Right lung (tissue), 5 donors: ENCODE results near the gene SEZ6L. TPM values are rescaled to one million over a fixed set of nuclear protein-coding genes. Genes with fewer than 3 reads are reported as not detected.
A peak's percentile ranks its signal among the peaks of the same experiment; 100 is the strongest.
"Not testable (repeated sequence)": the region's sequence is repeated elsewhere in the genome, so short reads cannot be mapped to it uniquely, and the experiment has no call there.

Source experiments
- DNase-seq, 2 donors: peaks; one replicate each; pipeline ENCODE4 v3.0.0-alpha.2; 2013
- polyA plus RNA-seq, 5 donors: library from polyadenylated mRNA; unstranded; fragments of 120-200 nt; gene quantifications; one replicate each; pipeline versions ENCODE4 v1.2.1 to v1.2.3, GENCODE V29; 2013; ENCODE audit warnings: inconsistent platforms in 1 of 5, low replicate concordance in 1 of 5; ENCODE audit not compliant: insufficient read length in 5 of 5, insufficient read depth in 1 of 5

The SEZ6L gene
- polyA plus RNA-seq, 5 donors, result 0.50 to 0.84 (median 0.58) TPM

GRCh38 chr22:26380072-26380830, 211.0 kb downstream of the SEZ6L start:
- no peak for DNase-seq

GRCh38 chr22:26382782-26383181, 213.5 kb downstream of the SEZ6L start:
- DNase-seq, result no peak

DNA sequence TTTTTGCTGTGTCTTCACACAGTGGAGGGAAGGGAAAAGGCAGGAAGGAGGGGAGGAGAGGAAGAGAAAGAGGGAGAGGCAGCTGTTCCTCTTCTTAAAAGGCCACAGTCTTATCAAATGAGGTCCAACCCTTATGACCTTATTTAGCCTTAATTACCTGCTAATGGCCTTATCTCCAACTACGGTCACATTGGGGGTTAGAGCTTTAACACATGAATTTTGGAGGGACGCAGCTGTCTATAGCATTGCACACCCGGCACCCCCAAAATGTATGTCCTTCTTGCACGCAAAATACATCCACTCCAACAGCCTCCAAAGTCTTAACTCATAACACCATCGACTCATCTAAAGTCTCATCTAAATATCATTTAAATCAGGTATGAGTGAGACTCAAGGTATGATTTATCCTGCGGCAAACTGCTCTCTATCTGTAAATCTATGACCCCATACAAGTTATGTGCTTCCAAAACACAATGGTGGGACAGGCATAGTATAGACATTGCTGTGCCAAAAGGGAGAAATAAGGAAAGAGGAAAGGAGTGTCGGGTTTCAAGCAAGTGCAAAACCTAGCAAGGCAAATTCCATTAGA, 214.8 kb downstream of the SEZ6L start:
- DNase-seq, result no peak

DNA sequence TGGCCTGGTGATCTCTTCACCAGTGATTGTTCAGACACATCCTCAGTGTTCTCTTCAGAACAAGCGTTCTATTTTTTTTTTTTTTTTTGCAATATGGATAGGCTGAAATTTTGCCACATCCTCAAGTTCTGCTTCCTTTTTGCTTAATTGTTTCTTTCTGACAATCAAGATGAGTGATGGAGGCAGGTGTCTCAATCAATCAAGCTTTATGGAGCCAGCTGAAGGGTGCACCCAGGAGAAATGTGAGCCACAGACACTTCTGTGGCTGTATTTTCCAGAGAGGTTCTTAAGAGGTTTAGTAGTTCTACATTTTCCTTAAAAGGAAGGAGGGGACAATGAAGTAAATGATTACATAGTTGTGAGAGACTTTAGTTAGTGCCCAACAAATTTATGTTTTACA, 215.9 kb downstream of the SEZ6L start:
- DNase-seq, result no peak

DNA sequence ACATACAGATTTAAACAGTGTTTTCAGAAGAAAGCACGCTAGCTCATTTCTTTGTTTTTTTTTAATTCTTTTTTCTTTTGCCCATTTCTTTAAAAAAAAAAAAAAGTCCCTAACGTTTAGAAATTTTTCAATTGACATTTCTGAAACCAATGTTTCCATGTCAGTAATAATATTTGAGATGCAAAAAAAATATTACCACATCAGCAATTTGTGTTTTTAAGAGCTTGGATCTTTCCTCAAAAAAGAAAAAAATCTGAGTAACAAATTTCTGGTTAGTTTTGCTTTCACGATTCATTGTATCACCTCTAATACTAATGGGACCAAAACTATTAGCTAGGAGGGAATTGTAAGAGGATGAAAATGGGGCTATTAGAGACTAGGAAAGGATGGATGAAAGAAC, 219.9 kb downstream of the SEZ6L start:
- DNase-seq, result no peak

GRCh38 chr22:26391091-26391490, 221.8 kb downstream of the SEZ6L start:
- no peak for DNase-seq

- no peak for DNase-seq
Observed at GRCh38 chr22:26391623-26392022, 222.4 kb downstream of the SEZ6L start.

GRCh38 chr22:26393929-26394328, 224.7 kb downstream of the SEZ6L start:
- DNase-seq, result no peak

DNA sequence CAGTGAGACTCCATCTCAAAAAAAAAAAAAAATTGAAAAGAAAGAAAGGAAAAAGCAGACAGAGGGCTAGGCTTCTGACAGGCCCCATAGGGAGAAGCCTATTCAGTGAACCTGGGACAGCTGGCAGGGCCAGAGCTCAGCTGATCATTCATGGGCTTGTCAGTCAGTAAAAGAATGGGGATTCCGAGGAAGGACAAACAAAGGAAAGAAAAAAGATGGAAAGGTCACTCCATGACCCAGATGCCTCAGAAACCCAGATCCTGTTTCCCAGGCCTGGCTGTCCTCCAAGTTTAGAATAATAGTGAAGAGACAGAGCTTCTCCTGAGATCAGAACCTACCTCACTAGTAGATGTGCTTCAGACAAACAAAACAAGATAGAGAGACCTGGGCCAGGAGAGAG, 225.5 kb downstream of the SEZ6L start:
- no peak for DNase-seq

DNA sequence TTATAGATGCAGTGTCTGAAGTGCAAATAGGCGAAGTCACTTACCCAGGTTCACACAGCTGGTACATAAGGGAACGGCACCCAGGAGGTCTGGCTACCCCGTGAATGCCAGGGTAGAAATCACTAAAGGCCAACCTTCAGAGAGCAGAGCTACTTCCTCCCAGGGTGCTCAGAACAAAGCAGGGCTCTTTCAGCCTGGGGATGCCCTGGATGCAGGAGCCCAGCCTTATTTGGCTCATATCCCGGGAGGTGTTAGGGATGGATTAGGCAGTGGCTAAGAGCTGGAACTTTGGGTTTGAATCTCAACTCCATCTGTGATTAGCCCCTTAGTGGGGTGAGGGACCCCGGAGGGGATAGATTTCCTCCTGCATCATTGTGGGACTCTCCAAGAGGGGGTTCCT, 226.7 kb downstream of the SEZ6L start:
- DNase-seq, result no peak

DNA sequence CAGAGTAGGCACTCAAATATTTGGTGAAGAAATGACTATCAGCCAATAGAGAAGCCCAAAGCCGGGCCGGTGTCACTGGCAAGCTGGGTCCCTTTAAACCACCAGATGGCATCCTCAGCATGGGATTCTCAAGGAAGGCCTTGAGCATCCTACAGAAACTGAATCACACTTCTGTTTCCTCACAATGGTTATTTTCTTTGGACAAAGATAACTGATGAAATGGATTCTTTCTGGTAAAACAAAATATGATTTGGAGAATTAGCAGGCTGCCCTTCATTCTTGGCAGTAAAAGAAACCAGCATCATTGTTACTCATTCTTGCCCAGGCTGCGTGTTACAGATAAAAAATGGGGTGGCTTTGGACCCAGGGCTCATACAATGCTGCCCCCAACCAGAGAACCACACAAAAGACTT, 229.5 kb downstream of the SEZ6L start:
- peak in 1 of 2 donors; percentile 7 for DNase-seq

DNA sequence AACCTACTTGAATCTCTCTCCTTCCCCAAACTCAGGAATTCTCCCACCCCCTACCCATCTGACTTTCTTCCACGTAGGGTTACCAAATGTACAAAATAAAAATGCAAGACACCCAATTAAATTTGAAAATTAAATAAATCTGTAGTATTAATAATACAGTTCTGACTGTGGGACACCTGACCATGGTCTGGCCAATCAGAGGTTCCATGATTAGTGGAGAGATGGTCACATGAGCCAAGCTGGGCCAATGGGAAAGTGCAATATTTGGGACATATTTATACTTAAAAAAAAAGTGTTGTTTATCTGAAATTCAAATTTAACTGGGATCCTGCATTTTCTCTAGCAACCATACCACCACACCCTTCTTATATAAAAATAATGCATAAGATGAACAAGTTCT, 230.0 kb downstream of the SEZ6L start:
- DNase-seq, result no peak

- DNase-seq, result no peak
Observed at GRCh38 chr22:26401726-26402125, 232.5 kb downstream of the SEZ6L start.

GRCh38 chr22:26404851-26405421, 235.7 kb downstream of the SEZ6L start:
- DNase-seq, result no peak

GRCh38 chr22:26406118-26406517, 236.9 kb downstream of the SEZ6L start:
- no peak for DNase-seq

GRCh38 chr22:26408562-26409220, 239.4 kb downstream of the SEZ6L start:
- not testable (repeated sequence) for DNase-seq

- DNase-seq, result no peak
Observed at GRCh38 chr22:26409719-26410335, 240.6 kb downstream of the SEZ6L start.

DNA sequence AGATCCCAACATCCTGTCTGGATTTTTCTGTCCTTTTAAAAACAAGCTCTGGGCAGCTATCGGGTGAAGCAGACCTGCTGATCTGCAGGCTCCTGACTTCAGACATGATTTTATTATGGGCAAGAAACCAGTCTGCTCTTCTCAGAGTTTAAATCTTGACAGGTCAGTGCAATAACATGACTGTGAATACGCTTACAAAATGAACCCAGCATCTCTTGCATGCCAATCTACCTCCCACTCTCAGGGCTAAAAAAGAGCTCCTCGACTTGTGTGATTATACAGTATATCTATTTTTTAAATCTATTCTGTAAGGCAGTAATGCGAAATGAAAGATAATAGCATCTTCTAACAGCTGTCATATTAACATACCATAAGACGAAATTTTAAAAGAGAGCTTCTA, 241.1 kb downstream of the SEZ6L start:
- no peak for DNase-seq

- no peak for DNase-seq
Observed at GRCh38 chr22:26414347-26414746, 245.1 kb downstream of the SEZ6L start.

DNA sequence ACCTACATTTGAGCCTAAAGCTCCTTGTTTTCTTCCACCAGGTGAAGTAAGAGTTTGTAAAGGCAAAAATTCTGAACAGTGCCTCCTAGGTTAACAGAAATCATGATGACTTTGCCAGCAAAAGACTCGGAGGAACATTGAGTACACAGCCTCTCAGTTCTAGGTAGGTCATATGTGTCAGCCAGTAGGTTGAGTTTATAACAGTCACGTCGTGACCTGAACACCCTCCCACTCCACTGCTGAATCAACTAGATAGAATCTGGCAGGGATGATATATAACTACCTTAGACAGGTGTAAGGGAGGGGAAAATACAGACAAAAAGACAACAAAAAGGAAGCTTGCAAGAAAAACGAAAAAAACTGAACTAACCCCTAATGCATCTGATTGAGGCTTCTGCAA, 247.0 kb downstream of the SEZ6L start:
- DNase-seq, result no peak

- DNase-seq, result no peak
Observed at GRCh38 chr22:26416670-26417276, 247.5 kb downstream of the SEZ6L start.

DNA sequence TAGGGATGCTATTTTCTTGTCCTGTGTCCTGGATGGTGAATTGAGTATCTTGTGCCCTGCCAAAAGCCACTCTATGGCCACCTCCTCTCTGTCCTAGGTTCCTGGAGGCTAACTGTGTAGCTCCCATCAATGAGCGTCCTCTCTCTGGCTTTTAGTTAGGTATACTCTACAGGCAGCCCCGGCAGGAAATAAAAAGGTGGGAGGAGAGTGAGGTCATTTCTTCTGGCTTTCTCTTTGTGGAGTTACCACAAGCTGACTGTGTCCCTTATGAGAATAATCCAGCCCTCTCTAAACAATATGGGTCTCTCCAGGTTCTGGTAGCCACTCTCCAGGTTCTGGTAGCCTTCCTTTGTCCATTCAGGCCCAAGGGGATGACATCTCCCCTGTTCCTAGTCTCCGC, 248.1 kb downstream of the SEZ6L start:
- no peak for DNase-seq
